Measurements from ENCODE around the gene SFSWAP. TPM values are rescaled to one million over a fixed set of nuclear protein-coding genes. Genes with fewer than 3 reads are reported as not detected.

Gene SFSWAP
- total and polyA plus RNA-seq, 4 donors = 6.1 to 21.6 (median 10.1) TPM

GRCh38 chr12:131756441-131756840, 45.6 kb downstream of the SFSWAP start:
- WGBS = 98% methylated on average over 18 of the region's 18 CpGs
- no peak for DNase-seq (ENCODE audit: low spot score)

More at GRCh38 chr12:131756441-131756840, 45.6 kb downstream of the SFSWAP start:
- no peaks in the 10 kb centered on the region for H3K4me1 ChIP-seq (ENCODE audit: control insufficient read depth in 4 of 4, insufficient read depth in 4 of 4, low read length in 3 of 4)
- H3K4me3 ChIP-seq (ENCODE audit: low read depth in 1 of 3, low read length in 3 of 3) = no peak overlapping the region
- TF ChIP-seq ZBTB33 (IDR thresholded peaks at IDR 0.05) (no peak), HNF4A (conservative IDR thresholded peaks at IDR 0.05) (no peak), RAD21 (IDR thresholded peaks at IDR 0.05) (no peak), MAX (IDR thresholded peaks at IDR 0.05) (no peak), FOXA2 (IDR thresholded peaks at IDR 0.05) (no peak), ATF3 (IDR thresholded peaks at IDR 0.05) (no peak), HNF4G (IDR thresholded peaks at IDR 0.05) (no peak), YY1 (IDR thresholded peaks at IDR 0.05) (no peak), TAF1 (conservative IDR thresholded peaks at IDR 0.05) (no peak), NR2F2 (IDR thresholded peaks at IDR 0.05) (no peak), CTCF (IDR thresholded peaks at IDR 0.05; ENCODE audit: low read depth, low read length, missing input control) (no peak), GABPA (IDR thresholded peaks at IDR 0.05 in 1 of 2, conservative IDR thresholded peaks at IDR 0.05 in 1 of 2) (no peak), JUND (IDR thresholded peaks at IDR 0.05) (no peak), FOXA1 (IDR thresholded peaks at IDR 0.05) (no peak), REST (IDR thresholded peaks at IDR 0.05) (no peak), EGR1 (IDR thresholded peaks at IDR 0.05; ENCODE audit: low read depth in 2 of 2) (no peak), SP1 (IDR thresholded peaks at IDR 0.05) (no peak), RXRA (IDR thresholded peaks at IDR 0.05) (no peak)
- H3K9me3 ChIP-seq (ENCODE audit: control insufficient read depth in 4 of 4, low read length in 3 of 4) = no peaks in the 10 kb centered on the region
- H3K36me3 ChIP-seq (ENCODE audit: control insufficient read depth in 4 of 4, insufficient read depth in 3 of 4, low read depth in 1 of 4, low read length in 3 of 4) = peaks cover 14 to 76% (median 53%) of the 10 kb centered on the region in 4 donors
- no peak overlapping the region for H3K27ac ChIP-seq (ENCODE audit: low read depth in 1 of 2, low read length in 2 of 2)
- H3K9ac ChIP-seq (ENCODE audit: low read depth in 1 of 2, low read length in 2 of 2) = no peak overlapping the region
- no peaks in the 10 kb centered on the region for H3K27me3 ChIP-seq (ENCODE audit: control insufficient read depth in 4 of 4, insufficient read depth in 4 of 4, low read length in 3 of 4)
